Muscle layer of duodenum (tissue), 2 donors: ENCODE measurements around the gene TGM1.

Experiments
- H3K27ac ChIP-seq: one replicate; pipeline ENCODE4 v1.7.0; 2013; ENCODE audit warnings: mild to moderate bottlenecking, low read length
- H3K27me3 ChIP-seq: one replicate; pipeline ENCODE4 v1.7.0; 2013; ENCODE audit warnings: low read depth, mild to moderate bottlenecking, control low read depth, low read length
- H3K36me3 ChIP-seq, 2 donors: one replicate each; pipeline ENCODE4 v1.7.0; 2013; ENCODE audit warnings: low read length in 2 of 2, control low read depth in 1 of 2, mild to moderate bottlenecking in 1 of 2; ENCODE audit not compliant: insufficient read depth in 2 of 2, control insufficient read depth in 1 of 2
- H3K4me1 ChIP-seq, 2 donors: one replicate each; pipeline ENCODE4 v1.7.0; 2013; ENCODE audit warnings: low read length in 2 of 2, mild to moderate bottlenecking in 2 of 2, control low read depth in 1 of 2, moderate library complexity in 1 of 2; ENCODE audit not compliant: insufficient read depth in 2 of 2, control insufficient read depth in 1 of 2
- H3K4me3 ChIP-seq, 2 donors: one replicate each; pipeline ENCODE4 v1.7.0; 2013; ENCODE audit warnings: low read length in 2 of 2, low read depth in 1 of 2, mild to moderate bottlenecking in 1 of 2
- H3K9me3 ChIP-seq, 2 donors: one replicate each; pipeline ENCODE4 v1.7.0; 2013; ENCODE audit warnings: low read length in 2 of 2, control low read depth in 1 of 2, mild to moderate bottlenecking in 1 of 2; ENCODE audit not compliant: control insufficient read depth in 1 of 2
- donor health status: healthy.

The TGM1 gene

GRCh38 chr14:24289649-24290280, 26.8 kb upstream of the TGM1 start:
- H3K27me3 ChIP-seq, result no peaks in the 10 kb centered on the region
- no peak overlapping the region for H3K4me3 ChIP-seq
- no peak overlapping the region for H3K27ac ChIP-seq
- peaks cover 35 to 36% of the 10 kb centered on the region in 2 donors for H3K36me3 ChIP-seq
- no peaks in the 10 kb centered on the region for H3K9me3 ChIP-seq
- H3K4me1 ChIP-seq, result no peaks in the 10 kb centered on the region

GRCh38 chr14:24286996-24287395, 24.0 kb upstream of the TGM1 start:
- no peaks in the 10 kb centered on the region for H3K9me3 ChIP-seq
- no peaks in the 10 kb centered on the region for H3K4me1 ChIP-seq
- H3K4me3 ChIP-seq, result no peak overlapping the region
- no peaks in the 10 kb centered on the region for H3K27me3 ChIP-seq
- peaks cover 26 to 28% of the 10 kb centered on the region in 2 donors for H3K36me3 ChIP-seq
- H3K27ac ChIP-seq, result no peak overlapping the region

- Histone ChIP-seq H3K4me1 (no peaks in the 10 kb centered on the region), H3K36me3 (peaks cover 11% of the 10 kb centered on the region in 2 donors), H3K9me3 (no peaks in the 10 kb centered on the region)
Measured at GRCh38 chr14:24285351-24285750, 22.4 kb upstream of the TGM1 start.

GRCh38 chr14:24284501-24285035, 21.6 kb upstream of the TGM1 start:
- no peaks in the 10 kb centered on the region for H3K4me1 ChIP-seq
- no peak overlapping the region for H3K27ac ChIP-seq
- H3K36me3 ChIP-seq, result peaks cover 4% of the 10 kb centered on the region in 2 donors
- no peaks in the 10 kb centered on the region for H3K27me3 ChIP-seq
- no peak overlapping the region for H3K4me3 ChIP-seq
- H3K9me3 ChIP-seq, result no peaks in the 10 kb centered on the region

More at GRCh38 chr14:24285351-24285750, 22.4 kb upstream of the TGM1 start:
- H3K4me3 ChIP-seq, result no peak overlapping the region
- H3K27me3 ChIP-seq, result no peaks in the 10 kb centered on the region
- H3K27ac ChIP-seq, result no peak overlapping the region

GRCh38 chr14:24283796-24284460, 21.0 kb upstream of the TGM1 start:
- Histone ChIP-seq H3K36me3 (no peaks in the 10 kb centered on the region), H3K27ac (no peak overlapping the region), H3K4me1 (no peaks in the 10 kb centered on the region), H3K27me3 (no peaks in the 10 kb centered on the region), H3K4me3 (no peak overlapping the region), H3K9me3 (no peaks in the 10 kb centered on the region)

- no peaks in the 10 kb centered on the region for H3K27me3 ChIP-seq
- no peaks in the 10 kb centered on the region for H3K4me1 ChIP-seq
- no peaks in the 10 kb centered on the region for H3K9me3 ChIP-seq
- H3K4me3 ChIP-seq, result no peak overlapping the region
- H3K27ac ChIP-seq, result no peak overlapping the region
- no peaks in the 10 kb centered on the region for H3K36me3 ChIP-seq
Measured at GRCh38 chr14:24282736-24283135, 19.8 kb upstream of the TGM1 start.

GRCh38 chr14:24281636-24282035, 18.7 kb upstream of the TGM1 start:
- Histone ChIP-seq H3K9me3 (no peaks in the 10 kb centered on the region), H3K4me1 (no peaks in the 10 kb centered on the region), H3K4me3 (no peak overlapping the region), H3K27me3 (no peaks in the 10 kb centered on the region), H3K27ac (no peak overlapping the region), H3K36me3 (no peaks in the 10 kb centered on the region)

- Histone ChIP-seq H3K27me3 (no peaks in the 10 kb centered on the region), H3K27ac (no peak overlapping the region), H3K36me3 (no peaks in the 10 kb centered on the region), H3K9me3 (no peaks in the 10 kb centered on the region), H3K4me3 (no peak overlapping the region), H3K4me1 (no peaks in the 10 kb centered on the region)
Measured at GRCh38 chr14:24280797-24281460, 18.0 kb upstream of the TGM1 start.

- H3K4me3 ChIP-seq, result no peak overlapping the region
- no peaks in the 10 kb centered on the region for H3K9me3 ChIP-seq
- H3K27me3 ChIP-seq, result no peaks in the 10 kb centered on the region
- no peaks in the 10 kb centered on the region for H3K4me1 ChIP-seq
- no peaks in the 10 kb centered on the region for H3K36me3 ChIP-seq
- H3K27ac ChIP-seq, result no peak overlapping the region
Measured at GRCh38 chr14:24279301-24280186, 16.6 kb upstream of the TGM1 start.

GRCh38 chr14:24278424-24278823, 15.4 kb upstream of the TGM1 start:
- Histone ChIP-seq H3K36me3 (no peaks in the 10 kb centered on the region), H3K27me3 (no peaks in the 10 kb centered on the region), H3K9me3 (no peaks in the 10 kb centered on the region), H3K27ac (no peak overlapping the region), H3K4me3 (no peak overlapping the region), H3K4me1 (no peaks in the 10 kb centered on the region)
